ENCODE data around the gene GRIN3A.
"Not testable (repeated sequence)": the region's sequence is repeated elsewhere in the genome, so short reads cannot be mapped to it uniquely, and the experiment has no call there.

GRCh38 chr9:101724271-101724670 is 14.2 kb downstream of the GRIN3A start:
- not testable (repeated sequence) for TF ChIP-seq MXI1 (IDR thresholded peaks at IDR 0.05; ENCODE audit: borderline replicate concordance, low read depth, low read length); POLR2A (IDR thresholded peaks at IDR 0.05; ENCODE audit: low read depth, low read length); RAD21 (IDR thresholded peaks at IDR 0.05; ENCODE audit: low read length); SMC3 (IDR thresholded peaks at IDR 0.05; ENCODE audit: low read depth, low read length); RFX5 (IDR thresholded peaks at IDR 0.05; ENCODE audit: low read depth, low read length)
- TF ChIP-seq, protein P1, sequence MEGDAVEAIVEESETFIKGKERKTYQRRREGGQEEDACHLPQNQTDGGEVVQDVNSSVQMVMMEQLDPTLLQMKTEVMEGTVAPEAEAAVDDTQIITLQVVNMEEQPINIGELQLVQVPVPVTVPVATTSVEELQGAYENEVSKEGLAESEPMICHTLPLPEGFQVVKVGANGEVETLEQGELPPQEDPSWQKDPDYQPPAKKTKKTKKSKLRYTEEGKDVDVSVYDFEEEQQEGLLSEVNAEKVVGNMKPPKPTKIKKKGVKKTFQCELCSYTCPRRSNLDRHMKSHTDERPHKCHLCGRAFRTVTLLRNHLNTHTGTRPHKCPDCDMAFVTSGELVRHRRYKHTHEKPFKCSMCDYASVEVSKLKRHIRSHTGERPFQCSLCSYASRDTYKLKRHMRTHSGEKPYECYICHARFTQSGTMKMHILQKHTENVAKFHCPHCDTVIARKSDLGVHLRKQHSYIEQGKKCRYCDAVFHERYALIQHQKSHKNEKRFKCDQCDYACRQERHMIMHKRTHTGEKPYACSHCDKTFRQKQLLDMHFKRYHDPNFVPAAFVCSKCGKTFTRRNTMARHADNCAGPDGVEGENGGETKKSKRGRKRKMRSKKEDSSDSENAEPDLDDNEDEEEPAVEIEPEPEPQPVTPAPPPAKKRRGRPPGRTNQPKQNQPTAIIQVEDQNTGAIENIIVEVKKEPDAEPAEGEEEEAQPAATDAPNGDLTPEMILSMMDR (conservative IDR thresholded peaks at IDR 0.05; ENCODE audit: low read depth, low read length) = not testable (repeated sequence)
